Stimulated activated CD8-positive, alpha-beta memory T cell treated with anti-CD3 and anti-CD28 coated beads, Interleukin-4, amount 100 ng/mL, for 4 hours (primary cell): ENCODE data around the gene SMPD3.

Experiments
- DNase-seq, 2 donors: peaks; one replicate each; pipeline ENCODE4 v3.0.0-alpha.2; 2020; ENCODE audit warnings: low read depth in 2 of 2, low spot score in 1 of 2

Gene SMPD3

GRCh38 chr16:68371706-68372380 lies 76.5 kb downstream of the SMPD3 start:
- DNase-seq = no peak

- DNase-seq = no peak
These were observed 77.0 kb downstream of the SMPD3 start for GRCh38 chr16:68371276-68371651.

GRCh38 chr16:68370581-68371275 lies 77.6 kb downstream of the SMPD3 start:
- no peak for DNase-seq

- no peak for DNase-seq
These were observed 78.4 kb downstream of the SMPD3 start for GRCh38 chr16:68369697-68370580.

GRCh38 chr16:68369168-68369567 lies 79.1 kb downstream of the SMPD3 start:
- DNase-seq = no peak

GRCh38 chr16:68368301-68368888 lies 79.9 kb downstream of the SMPD3 start:
- no peak for DNase-seq

GRCh38 chr16:68367891-68368290 lies 80.4 kb downstream of the SMPD3 start:
- no peak for DNase-seq

- DNase-seq = no peak
These were observed 80.9 kb downstream of the SMPD3 start for GRCh38 chr16:68367440-68367839.

GRCh38 chr16:68367030-68367429 lies 81.3 kb downstream of the SMPD3 start:
- no peak for DNase-seq

- no peak for DNase-seq
These were observed 82.2 kb downstream of the SMPD3 start for GRCh38 chr16:68366062-68366461.

- no peak for DNase-seq
These were observed 83.0 kb downstream of the SMPD3 start for GRCh38 chr16:68365167-68365817.

- no peak for DNase-seq
These were observed 83.7 kb downstream of the SMPD3 start for GRCh38 chr16:68364561-68364998.

GRCh38 chr16:68363658-68364521 lies 84.4 kb downstream of the SMPD3 start:
- no peak for DNase-seq

- no peak for DNase-seq
These were observed 85.2 kb downstream of the SMPD3 start for GRCh38 chr16:68362947-68363657.

GRCh38 chr16:68362262-68362913 lies 85.9 kb downstream of the SMPD3 start:
- no peak for DNase-seq

GRCh38 chr16:68361485-68361884 lies 86.8 kb downstream of the SMPD3 start:
- no peak for DNase-seq

GRCh38 chr16:68360956-68361355 lies 87.4 kb downstream of the SMPD3 start:
- DNase-seq = no peak

GRCh38 chr16:68360547-68360946 lies 87.8 kb downstream of the SMPD3 start:
- no peak for DNase-seq
